Measurements from ENCODE around the gene MYH7B. TPM values are rescaled to one million over a fixed set of nuclear protein-coding genes. Genes with fewer than 3 reads are reported as not detected.

The MYH7B gene
- total and polyA plus RNA-seq, 4 donors = 0.21 to 0.89 (median 0.59) TPM

GRCh38 chr20:34987288-34988190 is 31.9 kb downstream of the MYH7B start:
- peaks cover 0 to 18% (median 5%) of the 10 kb centered on the region in 3 donors for H3K27me3 ChIP-seq (ENCODE audit: control insufficient read depth in 3 of 3, insufficient read depth in 3 of 3, low read length in 2 of 3)
- TF ChIP-seq CTCF (IDR thresholded peaks at IDR 0.05; ENCODE audit: control extremely low read depth, extremely low read depth) = no peak
- peaks cover 0 to 8% (median 0%) of the 10 kb centered on the region in 5 donors for H3K4me1 ChIP-seq (ENCODE audit: control insufficient read depth in 5 of 5, insufficient read depth in 5 of 5, low read length in 5 of 5)
- peak overlapping the region in 1 of 2 donors; percentile 14 for H3K27ac ChIP-seq (ENCODE audit: low read depth in 1 of 2, low read length in 1 of 2)
- peaks cover 0 to 2% (median 0%) of the 10 kb centered on the region in 4 donors for H3K36me3 ChIP-seq (ENCODE audit: control insufficient read depth in 4 of 4, insufficient read depth in 4 of 4, low read length in 4 of 4)
- no peaks in the 10 kb centered on the region for H3K9me3 ChIP-seq (ENCODE audit: control insufficient read depth in 4 of 4, insufficient read depth in 3 of 4, low read length in 3 of 4)
- H3K9ac ChIP-seq (ENCODE audit: insufficient read depth in 1 of 2, low read length in 2 of 2) = no peak overlapping the region
- peak; percentile 44 to 58 (median 48) for DNase-seq
- no peak for ATAC-seq (ENCODE audit: insufficient read depth, low FRiP score)
- WGBS, 2 donors = 67 to 80% methylated on average over 15 of the region's 15 CpGs
- H3K4me3 ChIP-seq = no peak overlapping the region

DNA sequence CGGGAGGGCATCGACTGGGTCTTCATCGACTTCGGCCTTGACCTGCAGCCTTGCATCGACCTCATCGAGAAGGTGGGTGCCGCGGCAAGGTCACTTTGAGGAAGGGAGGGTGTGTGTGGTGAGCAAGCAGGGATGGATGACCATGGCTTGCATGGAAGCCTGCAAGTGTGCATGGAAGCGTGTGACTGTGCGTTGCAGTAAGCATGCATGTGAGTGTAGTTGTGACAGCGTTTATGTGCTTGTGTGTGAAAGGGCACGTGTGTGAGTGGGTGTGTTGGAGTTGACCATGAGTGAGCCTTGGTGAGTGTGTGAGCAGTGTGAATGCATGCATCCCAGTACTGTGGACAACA is 32.5 kb downstream of the MYH7B start:
- ATAC-seq (ENCODE audit: insufficient read depth, low FRiP score) (no peak), DNase-seq (no peak)
- Histone ChIP-seq H3K4me1 (ENCODE audit: control insufficient read depth in 5 of 5, insufficient read depth in 5 of 5, low read length in 5 of 5) (peaks cover 0 to 8% (median 0%) of the 10 kb centered on the region in 5 donors), H3K27ac (ENCODE audit: low read depth in 1 of 2, low read length in 1 of 2) (no peak overlapping the region), H3K36me3 (ENCODE audit: control insufficient read depth in 4 of 4, insufficient read depth in 4 of 4, low read length in 4 of 4) (peaks cover 0 to 5% (median 3%) of the 10 kb centered on the region in 4 donors), H3K4me3 (no peak overlapping the region), H3K27me3 (ENCODE audit: control insufficient read depth in 3 of 3, insufficient read depth in 3 of 3, low read length in 2 of 3) (peaks cover 0 to 14% (median 5%) of the 10 kb centered on the region in 3 donors), H3K9me3 (ENCODE audit: control insufficient read depth in 4 of 4, insufficient read depth in 3 of 4, low read length in 3 of 4) (no peaks in the 10 kb centered on the region), H3K9ac (ENCODE audit: insufficient read depth in 1 of 2, low read length in 2 of 2) (no peak overlapping the region)
- no peak for TF ChIP-seq CTCF (IDR thresholded peaks at IDR 0.05; ENCODE audit: control extremely low read depth, extremely low read depth)
- WGBS, 2 donors = 76 to 79% methylated on average over 12 of the region's 12 CpGs

DNA sequence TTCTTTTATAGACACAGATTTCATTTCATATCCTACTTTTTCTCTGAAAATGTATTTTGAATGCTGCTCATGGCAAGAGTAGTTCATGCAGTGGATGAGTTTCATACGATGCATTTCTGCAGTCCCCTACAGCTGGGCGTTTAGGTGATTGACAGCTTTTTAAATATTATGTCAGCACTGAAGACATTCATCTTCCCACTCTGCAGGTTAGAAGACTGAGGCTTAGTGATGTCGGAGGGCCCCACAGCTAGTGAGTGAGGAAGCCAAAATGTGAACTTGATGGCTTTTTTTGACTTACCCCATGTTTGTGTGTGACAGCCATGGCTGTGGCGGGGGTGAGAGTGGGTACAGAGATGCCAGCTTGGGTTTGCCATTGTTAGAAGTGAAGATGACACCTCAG is 33.5 kb downstream of the MYH7B start:
- H3K4me1 ChIP-seq (ENCODE audit: control insufficient read depth in 5 of 5, insufficient read depth in 5 of 5, low read length in 5 of 5) = peaks cover 0 to 8% (median 0%) of the 10 kb centered on the region in 5 donors
- H3K36me3 ChIP-seq (ENCODE audit: control insufficient read depth in 4 of 4, insufficient read depth in 4 of 4, low read length in 4 of 4) = peaks cover 0 to 10% (median 6%) of the 10 kb centered on the region in 4 donors
- H3K4me3 ChIP-seq = no peak overlapping the region
- TF ChIP-seq CTCF (IDR thresholded peaks at IDR 0.05; ENCODE audit: control extremely low read depth, extremely low read depth) = no peak
- ATAC-seq (ENCODE audit: insufficient read depth, low FRiP score) (no peak), DNase-seq (no peak)
- H3K27me3 ChIP-seq (ENCODE audit: control insufficient read depth in 3 of 3, insufficient read depth in 3 of 3, low read length in 2 of 3) = peaks cover 0 to 6% (median under 1%) of the 10 kb centered on the region in 3 donors
- H3K9ac ChIP-seq (ENCODE audit: insufficient read depth in 1 of 2, low read length in 2 of 2) = no peak overlapping the region
- 84 to 87% methylated on average over 4 of the region's 4 CpGs for WGBS, 2 donors
- no peak overlapping the region for H3K27ac ChIP-seq (ENCODE audit: low read depth in 1 of 2, low read length in 1 of 2)
- no peaks in the 10 kb centered on the region for H3K9me3 ChIP-seq (ENCODE audit: control insufficient read depth in 4 of 4, insufficient read depth in 3 of 4, low read length in 3 of 4)
